WTC11 (cell line): Measurements from ENCODE around the gene ROR2. TPM values are rescaled to one million over a fixed set of nuclear protein-coding genes. Genes with fewer than 3 reads are reported as not detected.

Experiments
- ATAC-seq: fragments of 200-7000 bp; cut with Tn5 transposase; 2 replicates; pipeline ENCODE4 v1.10.0; 2021; ENCODE audit warnings: mild to moderate bottlenecking, moderate library complexity
- CTCF ChIA-PET: fragments of 300-600 bp; sonication (Branson Sonifier 250); formaldehyde crosslinking; loops from one replicate; lab custom pipeline; 2021; ENCODE audit warnings: antibody characterized with exemption; lab: Charles Lee
- POLR2A ChIA-PET: fragments of 350-600 bp; sonication (Branson Sonifier 250); formaldehyde crosslinking; loops from one replicate; lab custom pipeline; 2021; ENCODE audit warnings: antibody characterized with exemption; lab: Charles Lee
- DNase-seq: peaks from one replicate; pipeline ENCODE4 v3.0.0; 2021; ENCODE audit warnings: low spot score
- H3K27ac Mint-ChIP-seq: 2 replicates; pipeline ENCODE4 v1.8.0; 2021; ENCODE audit warnings: mixed read lengths
- H3K27me3 Mint-ChIP-seq: 2 replicates; pipeline ENCODE4 v1.8.0; 2021; ENCODE audit warnings: low read depth, mild to moderate bottlenecking, moderate library complexity, mixed read lengths
- H3K36me3 Mint-ChIP-seq: 2 replicates; pipeline ENCODE4 v1.8.0; 2021; ENCODE audit warnings: mixed read lengths
- H3K4me1 Mint-ChIP-seq: 2 replicates; pipeline ENCODE4 v1.8.0; 2022; ENCODE audit warnings: mixed read lengths
- H3K4me3 Mint-ChIP-seq: 2 replicates; pipeline ENCODE4 v1.8.0; 2021; ENCODE audit warnings: mild to moderate bottlenecking, moderate library complexity, mixed read lengths
- H3K9me3 Mint-ChIP-seq: 2 replicates; pipeline ENCODE4 v1.8.0; 2021; ENCODE audit warnings: mixed read lengths
- E2F4 ChIP-seq: sonication (generic); formaldehyde crosslinking; IDR thresholded peaks from 2 replicates; pipeline ENCODE4 v1.8.1; 2022; ENCODE audit warnings: low read depth, mild to moderate bottlenecking, moderate library complexity, missing genetic modification reagents, borderline replicate concordance
- ERG ChIP-seq: fragments of 250-450 bp; sonication (Bioruptor Pico); IDR thresholded peaks from 2 replicates; pipeline ENCODE4 v1.8.0; 2021; ENCODE audit warnings: mild to moderate bottlenecking
- GTF2I ChIP-seq: fragments of 250-450 bp; sonication (Bioruptor Pico); conservative IDR thresholded peaks from 2 replicates; pipeline ENCODE4 v1.4.0; 2021; ENCODE audit warnings: mild to moderate bottlenecking
- IRF1 ChIP-seq: sonication (generic); formaldehyde crosslinking; IDR thresholded peaks from 2 replicates; pipeline ENCODE4 v1.8.0; 2023; ENCODE audit warnings: missing genetic modification reagents
- MYBL2 ChIP-seq: sonication (generic); formaldehyde crosslinking; IDR thresholded peaks from 2 replicates; pipeline ENCODE4 v1.8.1; 2023; ENCODE audit warnings: mild to moderate bottlenecking, moderate library complexity, missing genetic modification reagents
- NR2C2 ChIP-seq: sonication (generic); formaldehyde crosslinking; IDR thresholded peaks from 2 replicates; pipeline ENCODE4 v1.8.0; 2022; ENCODE audit warnings: mild to moderate bottlenecking, missing genetic modification reagents
- NR3C1 ChIP-seq: sonication (generic); formaldehyde crosslinking; conservative IDR thresholded peaks from 2 replicates; pipeline ENCODE4 v1.8.1; 2023; ENCODE audit warnings: low read depth, mild to moderate bottlenecking, missing genetic modification reagents
- PRRX2 ChIP-seq: fragments of 250-450 bp; sonication (Bioruptor Pico); IDR thresholded peaks from 2 replicates; pipeline ENCODE4 v1.8.0; 2021; ENCODE audit warnings: mild to moderate bottlenecking
- SMAD3 ChIP-seq: sonication (generic); formaldehyde crosslinking; IDR thresholded peaks from 2 replicates; pipeline ENCODE4 v1.8.0; 2022; ENCODE audit warnings: missing genetic modification reagents, mild to moderate bottlenecking, borderline replicate concordance
- TEAD1 ChIP-seq: sonication (generic); formaldehyde crosslinking; IDR thresholded peaks from 2 replicates; pipeline ENCODE4 v1.8.0; 2022; ENCODE audit warnings: mild to moderate bottlenecking, missing genetic modification reagents
- ZBTB43 ChIP-seq: sonication (generic); formaldehyde crosslinking; IDR thresholded peaks from 2 replicates; pipeline ENCODE4 v1.8.1; 2023; ENCODE audit warnings: mild to moderate bottlenecking, missing genetic modification reagents
- ZNF138 ChIP-seq: sonication (generic); formaldehyde crosslinking; conservative IDR thresholded peaks from 2 replicates; pipeline ENCODE4 v1.8.1; 2022; ENCODE audit warnings: mild to moderate bottlenecking, moderate library complexity, missing genetic modification reagents
- ZNF281 ChIP-seq: sonication (generic); formaldehyde crosslinking; IDR thresholded peaks from 2 replicates; pipeline ENCODE4 v1.8.0; 2023; ENCODE audit warnings: mild to moderate bottlenecking, missing genetic modification reagents
- ZNF416 ChIP-seq: fragments of 250-450 bp; sonication (Bioruptor Pico); IDR thresholded peaks from 2 replicates; pipeline ENCODE4 v1.9.0; 2021; ENCODE audit warnings: mild to moderate bottlenecking, inconsistent platforms
- ZNF423 ChIP-seq: fragments of 250-450 bp; sonication (Bioruptor Pico); IDR thresholded peaks from 2 replicates; pipeline ENCODE4 v2.1.2; 2022; ENCODE audit warnings: mild to moderate bottlenecking, moderate library complexity
- ZNF671 ChIP-seq: fragments of 250-450 bp; sonication (Bioruptor Pico); IDR thresholded peaks from 2 replicates; pipeline ENCODE4 v1.8.0; 2021; ENCODE audit warnings: mild to moderate bottlenecking
- total RNA-seq: library from RNA; stranded (reverse); gene quantifications from 3 replicates; pipeline ENCODE4 v1.2.3, GENCODE V29; 2021

ROR2 gene
- total RNA-seq, 1 experiment from 2014 or later: 19.8 TPM

- H3K4me3 Mint-ChIP-seq: no peak overlapping the region
- no peak for DNase-seq
- no peak for ATAC-seq
- POLR2A ChIA-PET: no interaction called here
- no peaks in the 10 kb centered on the region for H3K9me3 Mint-ChIP-seq
- peaks cover 4% of the 10 kb centered on the region; the same call in 1 of the 2 replicates for H3K27me3 Mint-ChIP-seq
- peak overlapping the region; percentile 8; the same call in 1 of the 2 replicates for H3K27ac Mint-ChIP-seq
- TF ChIP-seq ERG: no peak
- no peak for TF ChIP-seq GTF2I (CRISPR knock-in tag)
- no peak for TF ChIP-seq ZNF423 (CRISPR knock-in tag)
- no peak for TF ChIP-seq NR2C2 (CRISPR knock-in tag)
- TF ChIP-seq SMAD3: no peak
- TF ChIP-seq PRRX2 (CRISPR knock-in tag): no peak
- TF ChIP-seq ZBTB43 (CRISPR knock-in tag): no peak
- TF ChIP-seq IRF1: no peak
- no peak for TF ChIP-seq ZNF138 (CRISPR knock-in tag)
- no peak for TF ChIP-seq TEAD1 (CRISPR knock-in tag)
- no peak for TF ChIP-seq NR3C1 (CRISPR knock-in tag)
- TF ChIP-seq ZNF416 (CRISPR knock-in tag): no peak
- TF ChIP-seq E2F4 (CRISPR knock-in tag): no peak
- no peak for TF ChIP-seq ZNF671 (CRISPR knock-in tag)
- CTCF ChIA-PET: interaction anchor here (1.0 to 1.5 kb wide), 4 partner anchors 11 to 233 kb away, joined by 3 to 5 read pairs (median 4); no protein-coding TSS in a partner anchor
- no peaks in the 10 kb centered on the region for H3K36me3 Mint-ChIP-seq
- H3K4me1 Mint-ChIP-seq: no peaks in the 10 kb centered on the region
Measured at GRCh38 chr9:91991721-91992341, 41.8 kb upstream of the ROR2 start.

- peaks cover 6% of the 10 kb centered on the region for H3K36me3 Mint-ChIP-seq
- ChIA-PET POLR2A (no interaction called here), CTCF (interaction anchor here (0.9 kb wide), 1 partner anchor 24 kb away, joined by 3 read pairs; no protein-coding TSS in a partner anchor)
- H3K4me3 Mint-ChIP-seq: no peak overlapping the region
- no peak for ATAC-seq
- no peak overlapping the region for H3K27ac Mint-ChIP-seq
- H3K9me3 Mint-ChIP-seq: peaks cover 23% of the 10 kb centered on the region
- H3K27me3 Mint-ChIP-seq: peaks cover 4% of the 10 kb centered on the region; the same call in 1 of the 2 replicates
- no peak for DNase-seq
- TF ChIP-seq MYBL2 (CRISPR knock-in tag): no peak
- no peak for TF ChIP-seq ERG
- no peak for TF ChIP-seq ZNF281 (CRISPR knock-in tag)
- no peaks in the 10 kb centered on the region for H3K4me1 Mint-ChIP-seq
Measured at GRCh38 chr9:91986248-91986647, 36.2 kb upstream of the ROR2 start.
